AG09309 (cell line): ENCODE measurements around the gene SLC9A1.

ENCODE experiments used
- DNase-seq: peaks from one replicate; pipeline ENCODE4 v3.0.0-alpha.2; 2010; ENCODE audit warnings: low read depth
- H3K4me3 ChIP-seq: 2 replicates; pipeline ENCODE4 v1.5.1; 2011; ENCODE audit warnings: mild to moderate bottlenecking, low read depth, low read length, moderate library complexity; ENCODE audit not compliant: control insufficient read depth
- CTCF ChIP-seq: IDR thresholded peaks from 2 replicates; pipeline ENCODE4 v1.5.1; 2011; ENCODE audit warnings: mild to moderate bottlenecking, low read depth, low read length, inconsistent platforms; ENCODE audit not compliant: insufficient read depth, control insufficient read depth; ENCODE audit errors: missing control alignments

The SLC9A1 gene

GRCh38 chr1:27136236-27136551 lies 18.7 kb downstream of the SLC9A1 start:
- H3K4me3 ChIP-seq, result no peak overlapping the region
- no peak for DNase-seq
- no peak for TF ChIP-seq CTCF

- H3K4me3 ChIP-seq, result no peak overlapping the region
- no peak for DNase-seq
- TF ChIP-seq CTCF, result no peak
These were observed 19.2 kb downstream of the SLC9A1 start for GRCh38 chr1:27135541-27136235.

- no peak for TF ChIP-seq CTCF
- DNase-seq, result no peak
- H3K4me3 ChIP-seq, result no peak overlapping the region
These were observed 20.9 kb downstream of the SLC9A1 start for GRCh38 chr1:27133991-27134390.

- no peak for TF ChIP-seq CTCF
- DNase-seq, result no peak
These were observed 21.8 kb downstream of the SLC9A1 start for GRCh38 chr1:27133158-27133557.

GRCh38 chr1:27132624-27133023 lies 22.3 kb downstream of the SLC9A1 start:
- no peak for TF ChIP-seq CTCF
- no peak overlapping the region for H3K4me3 ChIP-seq
- no peak for DNase-seq

More at GRCh38 chr1:27133158-27133557, 21.8 kb downstream of the SLC9A1 start:
- H3K4me3 ChIP-seq, result no peak overlapping the region

- TF ChIP-seq CTCF, result no peak
- no peak overlapping the region for H3K4me3 ChIP-seq
- no peak for DNase-seq
These were observed 22.8 kb downstream of the SLC9A1 start for GRCh38 chr1:27132147-27132546.

GRCh38 chr1:27130798-27131197 lies 24.1 kb downstream of the SLC9A1 start:
- TF ChIP-seq CTCF, result no peak
- DNase-seq, result no peak
- H3K4me3 ChIP-seq, result no peak overlapping the region
